ENCODE measurements around the gene SLC4A1.
"Not testable (repeated sequence)": the region's sequence is repeated elsewhere in the genome, so short reads cannot be mapped to it uniquely, and the experiment has no call there.

Gene SLC4A1

DNA sequence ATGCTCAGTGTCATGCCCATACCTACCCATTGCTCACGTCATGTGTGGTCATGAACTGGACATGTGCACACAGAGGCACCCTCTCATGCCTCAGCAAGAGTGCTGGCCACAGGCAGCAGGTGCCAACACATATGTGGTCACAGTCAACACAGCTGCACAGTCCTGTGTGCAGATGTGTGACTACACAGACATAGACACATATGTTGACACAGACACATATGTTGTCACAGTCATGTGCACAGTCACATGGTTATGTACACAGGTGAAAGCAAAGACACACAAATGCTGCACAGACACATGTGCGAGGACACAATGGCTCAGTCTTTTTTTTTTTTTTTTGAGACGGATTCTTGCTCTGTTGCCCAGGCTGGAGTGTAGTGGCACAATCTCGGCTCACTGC lies 11.3 kb downstream of the SLC4A1 start:
- no peak for DNase-seq (ENCODE audit: low read depth in 2 of 2)

DNA sequence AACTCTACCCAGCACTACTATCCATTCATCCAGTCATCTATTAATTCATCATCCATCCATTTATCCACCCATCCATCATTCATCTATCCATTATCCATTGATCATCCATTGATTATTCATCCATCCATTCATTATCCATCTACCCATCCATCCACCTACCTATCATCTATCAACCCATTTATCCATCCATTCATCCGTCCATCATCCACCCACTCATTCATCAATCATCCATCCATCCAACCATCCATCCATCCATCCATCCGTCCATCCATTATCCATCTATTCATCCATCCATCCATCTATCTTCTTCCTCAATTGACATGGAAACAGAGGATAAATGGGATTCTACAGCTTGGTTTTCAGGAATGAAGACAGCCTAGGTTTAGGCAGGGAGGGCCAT lies 12.0 kb downstream of the SLC4A1 start:
- DNase-seq (ENCODE audit: low read depth in 2 of 2), result no peak

DNA sequence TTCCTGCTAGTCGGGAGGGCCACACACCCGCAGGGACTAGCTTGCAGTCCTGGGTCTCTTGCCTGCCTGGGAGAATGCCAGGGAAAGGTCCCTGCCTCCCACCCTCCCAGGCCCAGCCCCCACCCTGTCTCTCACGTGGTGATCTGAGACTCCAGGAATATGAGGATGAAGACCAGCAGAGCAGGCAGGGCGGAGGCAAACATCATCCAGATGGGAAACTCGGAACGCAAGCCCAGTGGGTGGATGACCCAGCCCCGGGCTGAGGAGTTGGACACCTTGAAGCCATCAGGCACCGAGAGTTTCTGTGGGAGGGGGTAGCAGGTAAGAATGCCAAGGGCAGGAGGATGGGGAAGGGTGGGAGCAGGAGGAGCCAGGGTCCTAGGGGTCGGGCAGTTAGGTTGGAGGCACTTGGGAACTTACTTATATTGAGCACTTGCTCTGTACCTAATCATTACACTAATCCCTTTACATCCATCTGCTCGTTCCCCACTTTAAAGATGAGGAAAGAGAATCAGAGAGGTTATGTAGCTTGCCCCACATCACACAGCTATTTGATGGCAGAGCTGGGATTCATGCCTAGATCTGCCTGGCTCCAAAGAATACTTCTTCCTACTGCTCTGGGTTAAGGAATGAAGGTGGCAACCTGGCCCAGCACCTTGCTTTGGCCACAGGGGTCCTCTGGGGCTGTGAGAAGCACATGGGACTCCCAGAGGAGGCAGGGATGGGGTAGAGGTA lies 13.4 kb downstream of the SLC4A1 start:
- DNase-seq (ENCODE audit: low read depth in 2 of 2), result no peak

DNA sequence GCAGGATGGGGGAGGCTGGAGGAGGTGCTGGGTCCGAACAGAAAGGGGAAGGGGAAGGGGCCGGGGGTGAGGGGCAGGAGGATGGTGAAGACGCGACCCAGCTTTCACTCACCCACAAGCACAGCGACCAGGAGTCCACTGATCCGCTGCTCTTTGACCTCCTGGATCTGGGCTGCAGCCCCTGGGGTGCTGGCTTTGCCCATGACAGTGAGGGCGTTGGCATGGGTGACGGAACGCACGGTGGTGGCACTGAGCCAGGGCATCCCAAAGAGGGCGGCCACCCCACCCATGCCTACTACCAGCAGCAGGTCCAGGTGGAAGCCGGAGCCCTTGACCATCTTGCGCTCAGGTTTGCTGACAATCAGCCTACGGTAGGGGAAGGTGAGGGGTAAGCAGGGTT lies 14.9 kb downstream of the SLC4A1 start:
- DNase-seq (ENCODE audit: low read depth in 2 of 2), result no peak

DNA sequence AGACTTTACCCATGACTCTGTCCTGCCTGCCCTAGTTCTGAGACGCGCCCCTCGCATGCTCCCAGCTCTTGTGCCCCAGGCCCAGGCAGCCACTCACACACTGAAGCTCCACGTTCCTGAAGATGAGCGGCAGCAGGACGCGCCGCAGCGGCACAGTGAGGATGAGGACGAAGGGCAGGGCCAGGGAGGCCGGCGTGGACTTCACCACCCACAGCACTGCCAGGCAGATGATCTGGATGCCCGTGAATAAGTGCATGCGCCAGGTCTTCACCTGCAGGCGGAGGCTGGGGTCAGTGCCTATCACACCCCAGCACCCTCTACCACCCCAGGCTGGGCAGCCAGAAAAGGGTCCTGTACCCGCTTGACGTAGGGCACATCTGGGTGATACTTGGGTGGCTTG lies 16.9 kb downstream of the SLC4A1 start:
- no peak for DNase-seq (ENCODE audit: low read depth in 2 of 2)

DNA sequence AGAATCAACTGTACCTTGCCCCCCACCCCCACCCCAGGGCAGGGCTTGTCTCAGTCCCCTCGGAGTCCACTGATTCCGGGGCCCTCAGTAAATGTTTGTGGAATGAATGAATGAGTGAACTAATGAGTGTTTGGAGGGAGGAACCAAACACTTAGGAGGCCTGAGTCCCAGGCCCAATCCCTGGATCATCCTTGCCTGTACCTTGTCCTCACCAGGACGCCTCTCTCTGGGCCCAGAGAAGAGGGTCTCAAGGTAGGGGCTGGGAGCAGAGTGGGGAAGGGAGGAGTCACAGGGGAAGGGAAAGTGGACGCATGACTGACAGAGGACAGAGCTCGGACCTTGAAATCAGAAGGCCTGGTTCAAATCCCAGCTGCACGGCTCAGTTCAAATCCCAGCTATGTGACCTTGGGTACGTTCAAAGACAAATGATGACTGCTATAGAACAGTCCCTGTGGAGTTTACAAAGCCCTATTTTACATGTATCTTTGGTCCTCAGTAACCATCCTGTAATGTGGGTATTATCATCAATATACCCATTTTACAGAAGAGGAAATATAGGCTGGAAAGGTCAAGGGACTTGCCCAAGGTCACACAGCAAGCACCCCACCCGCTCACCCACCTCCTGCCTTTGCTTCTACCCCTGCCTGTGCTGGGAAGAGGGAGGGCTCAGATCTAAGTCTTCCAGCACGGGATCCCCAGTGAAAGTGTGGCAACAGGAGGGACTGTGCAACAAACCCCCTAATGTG lies 18.3 kb downstream of the SLC4A1 start:
- no peak for DNase-seq (ENCODE audit: low read depth in 2 of 2)

DNA sequence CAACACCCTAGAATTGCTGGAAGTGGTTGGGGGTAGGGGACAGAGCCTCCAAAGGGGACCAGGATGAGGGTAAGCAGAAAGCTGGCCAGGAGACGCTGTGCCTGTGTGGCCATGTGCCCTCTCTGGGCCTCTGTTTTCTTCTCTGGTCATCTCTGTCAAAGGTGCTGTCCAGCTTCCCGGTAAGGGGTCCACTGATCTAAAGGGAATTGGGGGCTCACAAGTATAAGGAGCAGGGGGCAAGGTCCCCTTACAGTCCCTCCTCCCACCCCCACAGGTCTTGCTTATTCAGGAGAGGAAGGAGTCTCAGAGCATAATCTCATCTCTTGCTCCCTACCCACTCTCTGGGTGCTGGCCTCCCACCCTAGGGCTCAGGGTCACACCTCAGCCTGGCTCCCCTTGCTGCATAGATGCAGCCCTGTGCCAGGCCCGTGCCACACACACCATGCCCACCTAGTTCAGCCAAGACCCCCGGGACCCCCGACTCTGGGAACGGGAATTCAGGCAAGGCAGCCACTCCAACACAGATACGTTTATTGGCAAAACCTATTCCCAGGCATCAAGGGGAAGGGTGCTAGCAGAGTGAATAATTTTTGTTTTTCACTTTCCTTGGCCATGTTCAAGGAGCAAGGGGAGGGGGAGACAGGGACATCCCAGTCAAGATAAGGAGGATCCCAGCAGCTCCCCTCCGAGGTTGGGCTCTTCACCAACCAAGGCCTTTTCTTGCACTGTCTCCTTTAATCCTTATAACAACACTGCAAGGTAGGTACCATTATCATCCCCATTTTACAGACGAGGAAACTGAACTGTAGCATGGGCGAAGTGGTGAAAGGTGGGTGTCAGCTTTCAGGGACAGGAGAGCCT lies 19.8 kb downstream of the SLC4A1 start:
- no peak for DNase-seq (ENCODE audit: low read depth in 2 of 2)

DNA sequence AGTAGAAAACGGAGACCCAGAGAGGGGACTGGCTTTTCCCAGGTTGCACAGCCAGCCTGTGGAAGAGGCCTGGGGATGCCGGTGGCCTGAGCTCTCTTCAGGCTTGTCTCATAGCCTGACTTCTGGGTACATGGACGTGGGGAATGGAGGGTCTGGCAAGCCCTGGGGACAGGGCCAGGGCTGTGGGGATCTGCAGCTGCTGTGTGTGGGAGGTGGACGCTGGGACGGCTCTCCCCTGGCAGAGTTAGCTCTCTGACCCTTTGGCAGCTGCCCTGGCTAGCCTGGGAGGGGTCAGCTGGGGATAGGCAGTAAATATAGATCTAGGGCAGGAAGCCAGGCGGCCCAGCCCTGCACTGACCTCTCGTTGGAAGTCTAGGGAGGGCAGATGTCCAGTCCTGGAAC lies 20.5 kb downstream of the SLC4A1 start:
- no peak for DNase-seq (ENCODE audit: low read depth in 2 of 2)

DNA sequence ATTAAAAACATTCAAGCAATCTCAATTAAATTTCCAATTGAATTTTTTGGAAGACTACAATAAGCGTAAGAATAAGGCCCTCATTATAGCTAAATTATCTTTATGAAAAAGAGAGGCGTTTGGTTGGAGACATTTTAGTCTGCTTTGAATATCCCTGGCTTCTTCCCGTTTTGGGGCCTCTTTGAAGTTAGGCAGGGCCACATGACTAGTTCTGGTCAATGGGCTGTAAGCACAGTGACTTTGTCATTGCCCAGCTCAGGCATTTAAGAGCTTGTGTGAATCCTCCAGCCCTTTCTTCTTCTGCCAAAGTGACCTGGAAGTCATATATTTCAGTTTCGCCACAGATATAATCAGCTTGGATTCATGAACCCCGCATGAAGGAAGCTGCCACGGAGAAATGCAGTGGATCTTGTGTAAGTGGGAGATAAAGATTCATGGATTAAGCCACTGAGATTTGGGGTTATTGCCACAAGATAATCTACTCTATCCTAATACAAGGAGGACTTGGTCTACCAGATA lies 26.8 kb downstream of the SLC4A1 start:
- no peak for DNase-seq (ENCODE audit: low read depth in 2 of 2)

DNA sequence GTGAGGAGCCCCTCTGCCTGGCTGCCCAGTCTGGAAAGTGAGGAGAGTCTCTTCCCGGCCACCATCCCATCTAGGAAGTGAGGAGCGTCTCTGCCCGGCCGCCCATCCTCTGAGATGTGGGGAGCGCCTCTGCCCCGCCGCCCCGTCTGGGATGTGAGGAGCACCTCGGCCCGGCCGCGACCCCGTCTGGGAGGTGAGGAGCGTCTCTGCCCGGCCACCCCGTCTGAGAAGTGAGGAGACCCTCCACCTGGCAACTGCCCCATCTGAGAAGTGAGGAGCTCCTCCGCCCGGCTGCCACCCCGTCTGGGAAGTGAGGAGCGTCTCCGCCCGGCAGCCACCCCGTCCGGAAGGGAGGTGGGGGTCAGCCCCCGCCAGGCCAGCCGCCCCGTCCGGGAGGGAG lies 30.0 kb downstream of the SLC4A1 start:
- not testable (repeated sequence) for DNase-seq (ENCODE audit: low read depth in 2 of 2)

DNA sequence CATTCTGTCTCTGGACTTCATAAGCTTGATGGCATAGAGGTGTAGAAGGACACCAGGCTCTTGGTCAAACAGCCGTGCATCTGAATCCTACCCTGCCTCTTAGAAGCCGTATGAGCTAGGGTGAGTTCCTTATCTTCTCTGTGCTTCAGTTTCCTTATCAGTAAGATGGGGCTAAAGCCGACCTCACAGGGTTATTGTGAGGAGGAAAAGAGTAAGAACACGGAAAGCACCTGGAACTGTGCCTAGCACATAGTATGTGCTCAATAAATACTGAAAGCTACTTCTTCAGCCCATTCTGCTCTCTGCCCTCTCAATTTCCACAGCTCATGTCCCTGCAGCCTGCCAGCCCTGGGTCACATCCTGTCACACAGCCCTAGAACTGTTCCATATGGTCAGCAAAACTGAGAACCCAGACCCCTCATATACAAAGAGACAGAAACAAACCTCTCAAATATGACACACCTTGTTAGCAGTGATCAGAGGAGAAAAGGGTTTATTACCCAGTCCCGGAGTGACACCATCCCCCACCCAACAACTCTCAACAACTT lies 31.4 kb downstream of the SLC4A1 start:
- no peak for DNase-seq (ENCODE audit: low read depth in 2 of 2)

DNA sequence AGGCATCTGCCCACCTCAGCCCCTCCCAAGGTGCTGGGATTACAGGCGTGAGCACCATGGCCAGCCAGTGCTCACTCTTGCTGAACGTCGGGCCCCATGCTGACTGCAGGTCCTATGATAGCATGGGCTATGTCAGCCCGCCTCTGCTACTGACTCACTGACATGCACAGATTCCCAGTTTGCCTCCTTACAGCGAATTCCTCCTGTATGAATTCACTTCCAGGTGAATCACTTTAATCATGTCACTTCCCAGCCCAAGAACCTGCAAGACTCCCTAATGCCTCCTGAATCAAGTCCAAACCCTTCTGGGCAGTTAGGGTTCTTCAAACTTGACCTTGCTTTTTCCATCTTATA lies 32.4 kb downstream of the SLC4A1 start:
- DNase-seq (ENCODE audit: low read depth in 2 of 2), result no peak

DNA sequence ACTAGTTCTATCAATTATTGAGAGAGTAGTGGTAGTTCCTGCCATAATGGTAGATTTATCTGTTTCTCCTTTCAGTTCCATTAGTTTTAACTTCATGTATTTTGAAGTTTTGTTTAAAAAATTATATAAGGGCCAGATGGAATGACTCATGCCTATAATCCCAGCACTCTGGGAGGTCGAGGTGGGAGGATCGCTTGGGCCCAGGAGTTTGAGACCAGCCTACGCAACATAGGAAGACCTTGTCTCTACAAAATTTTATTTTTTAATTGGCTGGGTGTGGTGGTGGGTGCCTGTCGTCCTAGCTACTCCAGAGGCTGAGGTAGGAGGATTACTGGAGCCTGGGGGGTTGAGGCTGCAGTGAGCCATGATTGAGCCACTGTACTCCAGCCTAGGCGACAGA lies 34.4 kb downstream of the SLC4A1 start:
- no peak for DNase-seq (ENCODE audit: low read depth in 2 of 2)

DNA sequence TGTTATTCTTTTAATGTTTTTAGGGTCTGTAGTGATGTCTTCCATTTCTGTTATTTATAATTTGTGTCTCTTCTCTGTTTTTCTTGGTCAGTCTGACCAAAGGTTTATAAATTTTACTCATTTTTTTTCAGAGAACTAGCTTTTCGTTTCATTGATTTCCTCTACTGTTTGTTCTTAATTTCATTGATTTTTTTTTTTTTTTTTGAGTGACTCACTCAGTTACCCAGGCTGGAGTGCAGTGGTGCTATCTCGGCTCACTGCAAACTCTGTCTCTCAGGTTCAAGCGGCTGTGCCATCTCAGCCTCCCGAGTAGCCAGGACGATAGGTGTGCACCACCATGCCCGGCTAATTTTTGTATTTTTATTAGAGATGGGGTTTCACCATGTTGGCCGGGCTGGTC lies 35.9 kb downstream of the SLC4A1 start:
- DNase-seq (ENCODE audit: low read depth in 2 of 2), result no peak

DNA sequence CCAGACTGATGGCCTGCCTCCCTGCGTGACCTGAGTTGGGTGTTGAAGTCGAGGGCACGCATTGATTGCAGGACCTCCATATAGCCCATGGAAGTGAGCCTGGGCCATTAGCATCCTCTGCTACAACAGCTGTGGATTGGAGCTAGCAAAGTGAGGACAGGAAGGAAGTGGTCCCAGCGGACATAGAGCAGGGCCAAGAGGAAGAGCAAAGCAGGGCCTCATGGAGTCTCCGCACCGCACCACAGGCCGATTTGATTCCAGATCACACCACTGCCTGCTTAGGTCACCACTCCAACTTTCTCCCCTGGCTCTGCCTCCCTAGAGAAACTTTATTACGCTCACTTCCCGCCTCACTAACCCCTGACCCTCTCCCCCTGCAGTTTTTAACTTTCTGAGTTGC lies 37.8 kb downstream of the SLC4A1 start:
- DNase-seq (ENCODE audit: low read depth in 2 of 2), result no peak

DNA sequence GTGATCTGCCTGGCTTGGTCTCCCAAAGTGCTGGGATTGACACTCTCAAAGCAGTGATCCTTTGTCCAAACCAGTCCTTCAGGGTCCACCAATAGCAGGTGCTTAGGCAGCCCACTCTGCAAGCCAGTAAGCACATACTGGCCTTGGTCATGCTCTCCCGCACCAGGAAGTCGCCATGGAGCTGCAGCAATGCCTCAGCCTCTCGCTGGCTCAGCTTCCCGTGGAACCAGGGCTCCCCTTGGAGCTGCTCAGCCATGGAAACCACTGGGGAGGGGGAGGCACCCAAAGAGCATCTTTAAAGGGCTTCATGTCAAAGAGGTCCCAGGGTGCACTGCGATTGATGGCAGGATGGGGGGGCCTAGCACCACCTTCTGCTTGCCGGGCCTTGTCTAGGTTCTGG lies 38.8 kb downstream of the SLC4A1 start:
- DNase-seq (ENCODE audit: low read depth in 2 of 2), result no peak

DNA sequence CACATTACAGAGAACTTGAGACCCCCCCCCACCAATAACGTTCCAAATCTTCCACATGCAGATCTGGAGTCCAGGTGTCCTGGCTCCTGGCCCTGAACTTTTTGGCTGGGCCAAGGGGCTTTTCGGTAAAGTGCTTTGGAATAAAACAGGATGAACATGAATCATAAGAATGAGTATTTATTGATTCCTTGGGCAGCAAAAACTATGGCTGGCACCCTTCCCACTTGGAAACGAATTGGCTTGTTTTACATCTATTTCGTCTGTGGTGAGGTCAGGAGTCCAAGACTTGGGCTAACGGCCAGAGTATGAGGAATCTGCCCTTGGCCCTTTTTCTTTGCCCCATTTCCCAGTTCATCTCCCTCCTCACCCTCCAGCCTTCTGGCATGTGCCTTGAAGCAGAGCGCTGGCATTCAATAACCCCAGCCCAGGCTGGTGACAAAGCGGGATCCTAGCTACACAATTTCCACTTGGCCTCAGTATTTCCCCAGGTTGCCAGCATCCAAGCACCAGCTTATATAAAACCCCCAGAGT lies 44.3 kb downstream of the SLC4A1 start:
- no peak for DNase-seq (ENCODE audit: low read depth in 2 of 2)

DNA sequence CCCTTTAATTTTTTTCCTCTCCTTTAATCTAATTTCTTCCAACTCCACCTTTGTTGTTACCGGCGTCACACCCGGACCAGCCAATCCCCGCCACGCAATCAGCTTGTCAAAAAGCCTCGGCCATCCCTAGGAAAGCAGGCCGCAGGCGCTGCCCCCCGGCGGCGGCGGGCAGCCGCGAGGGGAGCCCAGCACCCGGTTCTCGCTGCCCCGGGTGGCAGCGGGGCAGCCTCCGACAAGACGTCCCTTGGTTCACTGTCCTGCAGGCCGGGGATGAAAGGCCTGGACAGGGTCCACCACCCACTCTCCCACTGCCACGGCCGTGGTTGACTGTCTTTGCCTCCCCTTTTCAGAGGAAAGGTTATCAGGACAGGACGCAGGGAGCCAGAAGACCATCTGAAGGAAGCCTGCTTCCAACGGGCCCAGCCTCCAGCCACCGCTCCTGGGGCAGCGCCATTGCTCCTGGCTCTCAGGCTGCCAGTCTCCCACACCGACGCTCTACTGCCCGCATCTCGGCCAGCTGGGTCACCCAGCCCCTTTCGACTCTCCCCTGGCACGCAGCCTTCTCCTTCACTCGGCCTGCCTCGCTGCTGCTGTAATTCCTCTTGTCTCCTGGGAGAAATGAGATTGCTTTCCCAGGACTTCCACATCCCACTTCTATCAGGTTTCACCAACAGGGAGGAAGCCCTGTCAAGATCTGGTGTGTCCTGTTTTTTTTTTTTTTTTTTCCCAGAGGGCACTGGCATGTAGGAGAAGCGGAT lies 45.6 kb downstream of the SLC4A1 start:
- peak in 1 of 2 donors; percentile 44 for DNase-seq (ENCODE audit: low read depth in 2 of 2)

DNA sequence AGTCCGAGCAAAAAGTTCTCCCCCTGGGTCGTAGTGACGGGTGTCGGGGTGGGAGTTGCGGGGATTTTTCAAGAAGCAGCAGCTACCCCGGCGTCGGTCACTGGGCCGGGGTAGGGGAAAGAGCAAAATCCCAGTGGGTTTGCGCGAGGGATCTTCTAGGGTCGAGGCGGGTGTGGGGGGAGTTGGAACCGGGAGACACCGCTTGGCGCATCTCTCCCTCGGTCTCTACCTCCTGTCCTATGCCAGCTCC lies 46.1 kb downstream of the SLC4A1 start:
- DNase-seq (ENCODE audit: low read depth in 2 of 2), result no peak

DNA sequence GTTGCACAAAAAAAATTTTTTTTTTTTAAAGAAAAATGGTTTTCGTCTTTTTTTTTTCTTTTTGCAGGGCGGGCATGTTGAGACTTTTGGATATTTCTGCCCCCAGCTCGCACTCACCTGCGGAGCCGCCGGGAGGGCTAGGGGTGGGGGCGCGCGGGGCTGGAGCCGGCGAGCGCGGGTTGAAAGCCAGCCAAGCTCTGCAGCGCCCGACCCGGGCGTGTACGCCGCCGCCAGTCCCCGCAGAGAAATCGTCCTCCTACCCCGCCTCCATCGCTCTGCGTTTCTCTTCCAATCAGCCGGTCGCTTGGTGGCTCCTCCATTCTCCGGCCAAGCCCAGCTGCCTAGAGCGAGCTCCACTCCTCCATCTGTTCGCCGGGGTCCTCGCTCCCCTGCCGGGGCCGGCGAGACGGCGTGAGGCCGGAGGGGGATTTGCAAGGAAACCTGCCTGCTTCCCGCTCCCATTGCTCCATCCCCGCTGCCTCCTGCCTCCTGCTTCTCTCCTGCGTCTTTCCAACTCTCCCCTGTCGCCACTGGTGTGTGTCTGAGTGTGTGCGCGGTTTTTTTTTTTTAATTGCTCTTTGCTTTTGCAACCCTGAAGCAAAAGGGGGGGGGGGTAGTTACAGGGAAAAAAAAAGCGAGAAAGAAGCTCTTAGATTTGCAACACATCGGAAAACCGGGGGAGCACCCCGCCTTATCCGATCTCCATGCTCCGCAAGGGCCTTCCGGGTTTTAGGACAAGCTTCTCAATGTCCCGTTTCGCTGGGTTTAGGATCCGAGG lies 46.7 kb downstream of the SLC4A1 start:
- DNase-seq (ENCODE audit: low read depth in 2 of 2), result no peak
